NB4 (cell line): ENCODE results near the gene KRT83.
"Not testable (repeated sequence)": the region's sequence is repeated elsewhere in the genome, so short reads cannot be mapped to it uniquely, and the experiment has no call there.

Experiments
- MYC ChIP-seq: IDR thresholded peaks from 2 replicates; pipeline ENCODE4 v1.6.1; 2011; ENCODE audit warnings: low read depth, low read length
- POLR2A ChIP-seq: IDR thresholded peaks from 2 replicates; pipeline ENCODE4 v1.6.1; 2011; ENCODE audit warnings: mild to moderate bottlenecking; ENCODE audit not compliant: insufficient read length; ENCODE audit errors: extremely low read depth
- TF ChIP-seq, protein P1 (sequence below): IDR thresholded peaks from one replicate; pipeline ENCODE4 v1.5.1; 2012; ENCODE audit warnings: low read depth, low read length
- TF ChIP-seq, protein P2 (sequence below): IDR thresholded peaks from 2 replicates; pipeline ENCODE4 v1.6.1; 2011; ENCODE audit warnings: low read depth, low read length

DNA sequence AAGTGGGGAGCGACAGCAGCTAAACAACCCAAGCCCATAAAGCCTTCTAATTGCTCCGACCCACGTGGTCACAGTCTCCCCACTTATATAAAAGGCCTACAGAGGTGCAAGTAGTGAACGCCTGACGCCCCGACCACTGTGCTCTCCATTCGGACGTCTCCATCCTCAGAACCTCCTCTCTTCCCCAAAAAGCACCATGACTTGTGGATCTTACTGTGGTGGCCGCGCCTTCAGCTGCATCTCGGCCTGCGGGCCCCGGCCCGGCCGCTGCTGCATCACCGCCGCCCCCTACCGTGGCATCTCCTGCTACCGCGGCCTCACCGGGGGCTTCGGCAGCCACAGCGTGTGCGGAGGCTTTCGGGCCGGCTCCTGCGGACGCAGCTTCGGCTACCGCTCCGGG, 19.5 kb downstream of the KRT83 start:
- TF ChIP-seq, protein P1, sequence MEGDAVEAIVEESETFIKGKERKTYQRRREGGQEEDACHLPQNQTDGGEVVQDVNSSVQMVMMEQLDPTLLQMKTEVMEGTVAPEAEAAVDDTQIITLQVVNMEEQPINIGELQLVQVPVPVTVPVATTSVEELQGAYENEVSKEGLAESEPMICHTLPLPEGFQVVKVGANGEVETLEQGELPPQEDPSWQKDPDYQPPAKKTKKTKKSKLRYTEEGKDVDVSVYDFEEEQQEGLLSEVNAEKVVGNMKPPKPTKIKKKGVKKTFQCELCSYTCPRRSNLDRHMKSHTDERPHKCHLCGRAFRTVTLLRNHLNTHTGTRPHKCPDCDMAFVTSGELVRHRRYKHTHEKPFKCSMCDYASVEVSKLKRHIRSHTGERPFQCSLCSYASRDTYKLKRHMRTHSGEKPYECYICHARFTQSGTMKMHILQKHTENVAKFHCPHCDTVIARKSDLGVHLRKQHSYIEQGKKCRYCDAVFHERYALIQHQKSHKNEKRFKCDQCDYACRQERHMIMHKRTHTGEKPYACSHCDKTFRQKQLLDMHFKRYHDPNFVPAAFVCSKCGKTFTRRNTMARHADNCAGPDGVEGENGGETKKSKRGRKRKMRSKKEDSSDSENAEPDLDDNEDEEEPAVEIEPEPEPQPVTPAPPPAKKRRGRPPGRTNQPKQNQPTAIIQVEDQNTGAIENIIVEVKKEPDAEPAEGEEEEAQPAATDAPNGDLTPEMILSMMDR = not testable (repeated sequence)
- not testable (repeated sequence) for TF ChIP-seq POLR2A, MYC
- TF ChIP-seq, protein P2, sequence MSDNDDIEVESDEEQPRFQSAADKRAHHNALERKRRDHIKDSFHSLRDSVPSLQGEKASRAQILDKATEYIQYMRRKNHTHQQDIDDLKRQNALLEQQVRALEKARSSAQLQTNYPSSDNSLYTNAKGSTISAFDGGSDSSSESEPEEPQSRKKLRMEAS = not testable (repeated sequence)
